HG02678 (cell line): ENCODE results near the gene NT5DC1.
"Not testable (repeated sequence)": the region's sequence is repeated elsewhere in the genome, so short reads cannot be mapped to it uniquely, and the experiment has no call there.

ENCODE experiments used
- ATAC-seq: cut with Tn5 transposase; IDR thresholded peaks from one replicate; pipeline ENCODE4 v1.9.1; 2021; ENCODE audit warnings: mild to moderate bottlenecking, moderate library complexity; ENCODE audit not compliant: unreplicated experiment

Gene NT5DC1

GRCh38 chr6:116268589-116269293, 168.1 kb downstream of the NT5DC1 start:
- peak; percentile 91 for ATAC-seq

GRCh38 chr6:116271149-116271708, 170.6 kb downstream of the NT5DC1 start:
- ATAC-seq = no peak

DNA sequence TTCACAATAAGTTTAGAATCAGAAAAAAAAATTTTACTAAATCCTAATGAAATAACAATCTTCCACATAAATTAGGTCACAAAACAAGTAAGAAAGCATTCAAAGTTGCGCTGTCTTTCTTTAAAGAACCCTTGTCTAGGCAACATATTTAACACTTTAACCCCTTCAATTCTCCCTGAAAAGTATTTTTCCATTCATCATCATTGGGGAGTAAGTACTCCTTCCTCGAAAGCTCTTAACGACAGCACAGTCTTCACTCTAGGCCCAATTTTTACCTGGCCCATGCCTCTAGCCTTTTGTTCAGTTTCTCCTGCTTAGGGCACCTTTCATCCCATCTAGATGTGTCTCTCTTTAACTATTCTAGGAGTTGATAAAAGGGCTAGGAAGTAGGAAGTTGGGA, 176.5 kb downstream of the NT5DC1 start:
- ATAC-seq = no peak

GRCh38 chr6:116278481-116278829, 177.8 kb downstream of the NT5DC1 start:
- no peak for ATAC-seq

DNA sequence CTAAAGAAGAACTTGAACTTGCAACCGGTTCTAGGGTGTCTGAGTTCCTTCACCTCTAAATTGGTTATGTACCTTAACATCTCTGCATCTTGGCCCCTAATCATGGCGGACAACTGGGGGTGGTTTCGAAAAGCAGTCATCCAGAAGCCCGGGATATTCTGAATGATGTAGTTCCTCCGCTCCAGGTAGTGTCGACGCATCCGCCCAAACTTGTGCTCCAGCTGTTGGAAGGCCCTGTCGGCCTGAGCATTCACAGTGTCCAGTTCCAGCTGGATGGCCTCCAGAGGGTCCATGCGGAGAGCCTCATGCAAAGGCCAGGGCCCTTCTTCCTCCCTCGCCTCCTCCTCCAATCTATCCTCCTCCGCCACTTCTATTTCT, 178.2 kb downstream of the NT5DC1 start:
- peak; percentile 0 for ATAC-seq

DNA sequence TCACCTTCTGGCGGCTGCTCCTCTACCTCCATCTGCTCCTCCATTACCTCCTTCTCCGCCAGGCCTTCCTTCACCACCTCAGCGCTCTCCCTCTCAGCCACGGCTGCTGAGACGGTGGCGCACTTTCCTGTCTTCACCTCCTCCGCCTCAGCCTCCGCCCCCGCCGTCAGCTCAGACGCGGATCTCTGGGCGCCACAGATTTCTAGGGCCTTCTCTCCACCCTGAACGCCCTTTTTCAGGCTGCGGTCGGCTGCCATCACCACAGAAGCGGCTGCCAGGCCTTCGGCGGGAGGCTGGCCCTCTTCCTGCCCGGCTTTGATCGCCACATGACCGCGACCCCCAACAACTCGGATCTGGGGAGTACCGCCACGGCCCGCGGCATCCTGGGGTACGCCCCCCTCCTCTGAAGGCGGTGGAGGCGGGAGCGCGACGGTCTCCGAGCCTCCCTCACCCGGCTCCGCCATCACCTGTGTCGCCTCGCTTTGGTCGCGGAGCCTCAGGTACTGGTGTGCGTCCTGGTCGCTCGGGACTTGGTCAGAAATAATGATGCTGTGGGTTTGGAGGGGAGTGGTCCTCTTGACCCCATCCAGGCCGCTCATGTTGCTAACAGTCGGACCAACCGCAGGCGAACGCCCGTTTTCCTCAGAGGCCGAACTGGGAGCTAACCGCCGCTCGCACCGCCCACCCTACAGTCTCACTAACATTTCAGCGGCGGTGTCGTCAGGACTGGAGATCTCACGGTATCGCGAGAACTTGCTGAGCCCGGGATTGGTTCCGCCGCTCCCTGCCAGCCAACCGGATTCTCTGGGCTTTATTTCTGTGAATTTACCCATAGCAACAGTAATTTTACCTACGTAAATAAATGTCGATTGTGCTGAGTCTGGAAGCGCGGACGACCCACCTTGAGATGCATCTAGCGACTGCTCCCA, 178.8 kb downstream of the NT5DC1 start, which contains the start of gene TSPYL1:
TSPYL1 (minus strand) TSS at position 699 of the 929 bp plus-strand sequence; CDS start at position 599, 100 bp downstream.
- peak; percentile 95 for ATAC-seq

DNA sequence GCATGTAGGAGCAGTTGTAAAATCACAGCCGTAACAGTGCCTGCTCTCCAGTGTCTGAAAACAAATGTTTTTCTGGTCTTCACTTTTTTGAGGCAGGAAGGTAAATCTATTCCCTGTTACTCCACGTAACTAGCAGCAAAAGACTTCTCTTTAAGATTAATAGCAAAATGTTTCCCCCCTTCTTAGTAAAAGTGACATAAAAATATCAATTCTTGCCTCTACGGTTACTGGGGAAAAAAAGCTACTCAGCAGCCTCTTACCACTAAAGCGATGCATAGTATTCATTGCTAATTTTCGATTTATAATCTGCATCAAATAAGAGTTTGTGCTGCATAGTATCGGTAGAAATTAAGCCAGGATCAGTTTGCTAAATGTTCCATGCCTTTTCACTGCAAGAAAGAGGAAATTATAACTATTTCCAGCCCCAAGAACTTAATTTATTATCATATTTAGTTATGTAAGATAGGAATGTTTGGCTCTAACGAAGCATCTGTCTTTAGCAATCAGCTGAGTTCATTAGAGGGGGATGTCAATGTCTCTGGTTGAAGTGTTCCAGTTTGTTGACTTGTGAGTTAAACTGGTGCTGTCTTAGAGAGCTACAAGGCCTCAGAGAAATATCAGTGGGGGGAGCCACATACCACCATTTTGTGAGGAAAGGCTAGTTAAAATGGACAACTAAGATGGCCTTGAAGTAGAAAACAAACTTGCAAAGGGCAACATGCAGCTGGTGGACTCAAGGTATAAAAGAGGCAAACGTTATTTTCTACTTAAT, 179.7 kb downstream of the NT5DC1 start:
- no peak for ATAC-seq

GRCh38 chr6:116280933-116281316, 180.3 kb downstream of the NT5DC1 start:
- ATAC-seq = no peak

DNA sequence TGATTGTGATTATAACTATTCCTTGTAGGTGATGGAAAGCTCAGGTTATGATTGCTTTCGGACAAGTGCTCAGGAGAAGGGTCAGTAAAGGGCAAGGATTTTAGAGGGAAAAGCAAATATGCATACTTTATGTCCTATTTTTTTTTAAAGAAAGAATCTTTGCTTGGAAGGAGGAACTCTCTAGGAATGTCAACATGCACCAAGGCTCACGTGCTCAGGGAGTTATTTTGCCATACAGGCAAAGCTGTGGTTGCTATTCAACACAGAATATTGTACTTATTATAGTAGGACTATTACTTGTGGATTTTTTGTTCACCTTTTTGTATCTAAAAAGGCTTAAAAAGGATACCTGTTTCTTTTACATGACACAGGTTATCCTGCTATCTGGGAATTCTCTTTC, 182.0 kb downstream of the NT5DC1 start:
- ATAC-seq = no peak

DNA sequence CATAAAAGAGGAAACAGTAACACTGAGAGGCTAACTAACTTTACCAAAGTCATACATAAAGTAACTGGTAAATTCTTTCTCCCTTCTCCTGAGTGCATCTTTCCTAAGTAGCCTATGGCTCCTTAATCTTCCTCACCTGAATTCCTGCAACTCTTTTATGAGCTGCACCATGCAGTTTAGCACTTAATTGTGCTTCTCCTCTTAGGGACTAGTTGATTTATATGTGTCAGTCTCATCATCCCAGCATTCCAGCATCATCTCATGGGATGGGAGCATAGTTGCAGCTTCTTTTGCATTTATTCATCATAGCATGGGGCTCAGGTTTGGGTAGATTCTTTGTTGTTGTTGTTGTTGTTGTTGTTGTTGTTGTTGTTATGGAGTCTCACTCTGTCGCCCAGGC, 182.5 kb downstream of the NT5DC1 start:
- ATAC-seq = no peak

DNA sequence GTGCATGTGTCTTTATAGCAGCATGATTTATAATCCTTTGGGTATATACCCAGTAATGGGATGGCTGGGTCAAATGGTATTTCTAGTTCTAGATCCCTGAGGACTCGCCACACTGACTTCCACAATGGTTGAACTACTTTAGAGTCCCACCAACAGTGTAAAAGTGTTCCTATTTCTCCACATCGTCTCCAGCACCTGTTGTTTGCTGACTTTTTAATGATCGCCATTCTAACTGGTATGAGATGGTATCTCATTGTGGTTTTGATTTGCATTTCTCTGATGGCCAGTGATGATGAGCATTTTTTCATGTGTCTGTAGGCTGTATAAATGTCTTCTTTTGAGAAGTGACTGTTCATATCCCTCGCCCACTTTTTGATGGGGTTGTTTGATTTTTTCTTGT, 184.3 kb downstream of the NT5DC1 start:
- not testable (repeated sequence) for ATAC-seq

DNA sequence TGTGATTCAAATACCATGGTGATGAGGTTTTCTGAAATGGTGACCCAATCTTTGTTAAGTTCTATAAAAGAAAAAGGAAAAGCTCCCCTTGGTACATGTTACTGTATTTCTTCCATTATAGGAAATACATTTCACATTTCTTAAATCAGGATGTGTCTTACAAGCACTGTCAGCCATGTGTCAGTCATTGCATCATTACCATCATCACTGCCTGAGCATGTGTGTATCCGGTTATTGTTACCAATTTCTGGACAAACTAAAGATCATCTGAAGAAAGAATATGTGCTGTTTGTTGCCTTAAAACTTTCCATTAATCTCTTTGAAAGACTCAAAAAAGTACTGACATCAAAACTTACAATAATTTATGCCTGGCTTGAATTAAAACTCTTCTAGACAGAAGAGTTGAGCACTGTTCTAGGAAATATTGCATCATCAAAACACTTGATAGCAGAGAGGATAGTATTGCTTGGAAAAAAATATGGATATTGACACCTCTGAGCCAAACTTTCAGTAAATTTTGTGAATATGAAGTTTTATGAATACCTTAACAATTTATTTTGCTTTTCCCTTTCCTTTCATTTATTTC, 186.2 kb downstream of the NT5DC1 start:
- no peak for ATAC-seq

DNA sequence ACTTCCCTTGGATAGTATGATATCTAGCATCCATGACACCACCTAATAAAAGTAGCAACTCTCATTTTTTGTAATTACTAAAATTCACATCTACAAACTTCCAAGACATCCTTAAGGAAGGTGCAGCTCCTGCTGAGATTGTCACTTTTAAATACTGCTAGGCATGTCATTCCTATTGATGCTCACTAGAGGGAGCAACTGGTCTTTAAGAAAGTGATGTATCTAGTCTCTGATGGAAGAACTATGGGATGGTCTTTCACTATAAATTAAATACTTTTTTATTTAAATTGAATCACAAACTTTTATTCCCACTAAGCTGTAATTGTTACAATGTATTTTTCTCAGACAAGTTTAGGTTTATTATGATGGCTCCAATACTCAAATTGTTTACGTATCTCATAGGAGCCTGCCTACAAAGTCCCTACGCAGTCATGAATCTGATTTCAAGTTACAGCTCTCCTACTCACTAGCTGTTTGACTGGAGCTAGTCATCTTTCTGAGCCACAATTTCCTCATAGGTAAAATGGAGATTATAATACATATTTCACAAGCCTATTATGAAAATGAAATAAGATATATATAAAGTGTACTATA, 187.1 kb downstream of the NT5DC1 start:
- no peak for ATAC-seq

GRCh38 chr6:116289876-116290275, 189.2 kb downstream of the NT5DC1 start:
- no peak for ATAC-seq

- ATAC-seq = no peak
Measured at GRCh38 chr6:116290799-116291198, 190.1 kb downstream of the NT5DC1 start.

DNA sequence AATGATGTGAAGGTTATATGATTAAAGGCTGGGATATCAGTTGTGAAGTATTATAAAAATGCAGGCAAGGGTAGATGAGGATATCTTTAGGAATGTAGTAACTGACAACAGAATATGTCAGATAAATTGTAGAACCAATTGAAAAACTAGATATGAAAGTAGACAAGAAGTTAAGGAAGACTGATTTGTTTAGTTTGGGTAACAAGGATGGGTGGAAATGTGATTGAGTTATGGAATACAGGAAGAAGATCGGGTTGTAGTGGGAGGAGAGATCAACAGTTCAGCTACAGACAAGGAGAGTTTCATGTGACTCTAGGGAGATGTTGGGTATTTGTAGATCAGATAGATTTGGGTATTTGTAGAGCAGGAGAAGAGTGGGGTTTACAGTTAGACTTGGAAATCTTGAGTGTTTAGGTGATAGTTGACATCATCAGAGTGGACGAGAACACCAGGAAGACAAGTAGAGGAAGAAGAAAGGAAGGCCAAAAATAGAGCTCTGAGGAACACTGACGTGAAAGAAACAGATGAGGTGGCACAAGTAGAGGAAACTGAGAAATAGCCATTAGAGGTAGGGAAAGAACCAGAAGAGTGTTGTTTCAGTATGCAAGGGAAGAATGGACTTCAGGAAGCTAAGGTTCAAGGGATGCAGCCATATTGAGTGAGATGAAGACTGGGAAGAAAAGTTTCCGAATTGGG, 191.2 kb downstream of the NT5DC1 start:
- ATAC-seq = no peak

DNA sequence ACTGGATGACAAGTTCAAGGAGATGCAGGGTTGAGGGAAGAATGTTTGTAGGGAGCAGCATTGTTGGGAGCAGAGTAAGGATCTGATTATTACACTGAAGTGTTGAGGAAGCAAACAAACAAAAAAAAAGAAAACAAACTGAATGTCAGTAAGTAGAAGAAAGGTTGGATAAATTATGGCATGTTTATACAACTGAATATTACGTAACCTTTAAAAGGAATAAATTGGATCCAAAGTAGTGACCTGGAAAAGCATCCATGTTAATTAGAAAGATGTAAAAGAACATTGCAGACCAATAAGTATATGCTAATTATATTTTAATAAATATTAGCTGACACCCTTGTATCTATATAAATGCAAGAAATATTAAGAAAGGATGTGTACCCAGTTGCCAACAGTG, 191.9 kb downstream of the NT5DC1 start:
- no peak for ATAC-seq

DNA sequence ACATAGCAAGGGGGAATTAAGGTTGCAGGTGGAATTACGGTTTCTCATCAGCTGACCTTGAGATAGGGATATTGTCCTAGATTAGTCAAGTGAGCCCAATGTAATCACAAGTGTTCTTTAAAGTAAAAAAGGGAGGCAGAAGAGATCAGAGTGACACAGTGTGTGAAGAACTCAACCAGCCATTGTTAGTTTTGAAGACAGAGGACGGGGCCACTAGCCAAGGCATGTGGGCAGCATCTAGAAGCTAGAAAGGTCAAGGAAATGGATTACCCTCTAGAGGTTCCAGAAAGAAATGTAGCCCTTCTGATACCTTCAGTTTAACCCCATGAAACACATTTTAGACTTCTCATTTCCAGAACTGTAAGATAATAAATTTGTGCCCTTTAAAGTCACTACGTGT, 197.6 kb downstream of the NT5DC1 start:
- ATAC-seq = no peak

GRCh38 chr6:116298973-116299372, 198.3 kb downstream of the NT5DC1 start:
- no peak for ATAC-seq
